SK-N-SH (cell line): ENCODE measurements around the gene CD164L2.

Experiments
- CHD2 ChIP-seq: fragments of 150-350 bp; IDR thresholded peaks from 2 replicates; pipeline ENCODE4 v1.6.1; 2018; ENCODE audit warnings: low read length; ENCODE audit not compliant: partially characterized antibody
- CTCF ChIP-seq: fragments of 200-600 bp; sonication (generic); IDR thresholded peaks from 2 replicates; pipeline ENCODE4 v1.6.1; 2017; ENCODE audit warnings: antibody characterized with exemption, mild to moderate bottlenecking, moderate library complexity
- EZH2phosphoT487 ChIP-seq: fragments of 200-600 bp; sonication (generic); IDR thresholded peaks from 2 replicates; pipeline ENCODE4 v1.6.1; 2017; ENCODE audit warnings: low read depth, mixed run types, mild to moderate bottlenecking, antibody characterized with exemption, moderate library complexity, borderline replicate concordance
- FOXM1 ChIP-seq: IDR thresholded peaks from 2 replicates; pipeline ENCODE4 v1.4.0; 2012; ENCODE audit warnings: low read depth, mild to moderate bottlenecking
- GABPA ChIP-seq: IDR thresholded peaks from 2 replicates; pipeline ENCODE4 v1.4.0; 2012; ENCODE audit warnings: low read depth, mild to moderate bottlenecking
- JUND ChIP-seq: IDR thresholded peaks from 2 replicates; pipeline ENCODE4 v1.4.0; 2012
- MAX ChIP-seq: IDR thresholded peaks from 2 replicates; pipeline ENCODE4 v1.4.0; 2012; ENCODE audit warnings: low read depth
- MXI1 ChIP-seq: IDR thresholded peaks from 2 replicates; pipeline ENCODE4 v1.6.1; 2012; ENCODE audit warnings: mild to moderate bottlenecking, low read depth, low read length, improper control_type of control experiment
- POLR2AphosphoS5 ChIP-seq: IDR thresholded peaks from 2 replicates; pipeline ENCODE4 v1.6.1; 2012; ENCODE audit warnings: low read depth, low read length
- RAD21 ChIP-seq: IDR thresholded peaks from 2 replicates; pipeline ENCODE4 v1.6.1; 2012; ENCODE audit warnings: mild to moderate bottlenecking, low read length
- REST ChIP-seq: IDR thresholded peaks from 2 replicates; pipeline ENCODE4 v1.6.1; 2012; ENCODE audit warnings: mild to moderate bottlenecking, low read depth, low read length, moderate library complexity
- SMC3 ChIP-seq: IDR thresholded peaks from 2 replicates; pipeline ENCODE4 v1.6.1; 2012; ENCODE audit warnings: low read depth, low read length, improper control_type of control experiment

GRCh38 chr1:27427816-27428315 is 44.7 kb upstream of the CD164L2 start:
- TF ChIP-seq MAX (no peak), POLR2AphosphoS5 (no peak), SMC3 (no peak), CTCF (no peak), JUND (no peak), CHD2 (no peak), RAD21 (no peak), MXI1 (no peak), FOXM1 (no peak), GABPA (no peak), EZH2phosphoT487 (no peak), REST (no peak)
